ENCODE measurements around the gene ZCCHC7.
"Not testable (repeated sequence)": the region's sequence is repeated elsewhere in the genome, so short reads cannot be mapped to it uniquely, and the experiment has no call there.

ZCCHC7 gene

DNA sequence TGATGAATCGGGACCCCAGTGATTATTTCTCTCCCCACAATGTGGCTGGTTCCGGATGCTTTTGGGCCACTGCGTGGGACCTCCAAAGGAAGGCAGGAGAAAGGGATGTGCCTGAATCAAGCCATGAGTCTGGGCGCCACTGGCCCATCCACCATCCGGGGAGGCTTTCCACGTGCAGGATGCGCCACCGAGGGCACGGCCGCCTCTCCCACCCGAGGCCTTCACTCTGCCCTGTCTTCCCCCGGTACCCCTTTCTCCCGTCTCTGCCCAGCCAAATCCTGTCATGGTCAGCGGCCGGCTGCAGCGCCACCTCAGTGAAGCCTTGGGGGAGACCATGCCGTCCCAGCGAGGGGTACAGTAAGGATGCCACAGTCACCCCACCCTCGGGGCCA, 258.2 kb downstream of the ZCCHC7 start:
- DNase-seq (ENCODE audit: low read depth): no peak

DNA sequence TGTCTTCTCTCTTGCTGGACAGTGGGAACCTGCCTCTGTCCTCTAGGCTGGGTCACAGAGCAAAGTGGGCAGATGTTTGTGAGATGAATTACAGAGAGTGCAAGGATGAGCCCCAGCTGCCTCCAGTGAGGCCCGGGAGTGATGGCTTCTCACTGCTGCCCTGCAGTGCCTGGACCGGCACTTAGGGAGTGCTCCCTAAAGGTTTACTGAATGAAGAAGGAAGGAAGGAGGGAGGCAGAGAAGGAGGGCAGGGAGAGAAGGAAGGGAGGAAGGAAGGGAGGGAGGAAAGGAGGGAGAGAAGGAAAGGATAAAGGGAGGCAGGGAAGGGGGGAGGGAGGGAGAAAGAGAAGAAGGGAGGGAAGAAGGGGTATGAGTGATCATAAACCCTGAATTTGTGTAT, 259.5 kb downstream of the ZCCHC7 start:
- DNase-seq (ENCODE audit: low read depth): no peak

DNA sequence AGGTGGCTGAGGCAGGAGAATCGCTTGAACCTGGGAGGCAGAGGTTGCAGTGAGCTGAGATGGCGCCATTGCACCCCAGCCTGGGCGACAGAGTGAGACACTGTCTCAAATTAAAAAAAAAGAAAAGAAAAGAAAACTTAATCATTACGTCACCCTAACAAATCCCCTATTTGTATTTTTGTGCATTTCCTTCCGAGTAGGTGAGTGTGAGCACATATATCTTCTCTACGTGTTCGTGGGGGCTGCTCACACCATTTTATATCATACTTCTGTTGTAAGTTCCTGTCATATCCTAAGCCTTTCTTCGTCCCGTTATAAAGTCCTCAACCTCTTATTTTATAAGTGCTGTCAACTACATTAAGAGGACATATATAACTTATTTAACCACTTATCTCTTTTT, 260.2 kb downstream of the ZCCHC7 start:
- DNase-seq (ENCODE audit: low read depth): no peak

DNA sequence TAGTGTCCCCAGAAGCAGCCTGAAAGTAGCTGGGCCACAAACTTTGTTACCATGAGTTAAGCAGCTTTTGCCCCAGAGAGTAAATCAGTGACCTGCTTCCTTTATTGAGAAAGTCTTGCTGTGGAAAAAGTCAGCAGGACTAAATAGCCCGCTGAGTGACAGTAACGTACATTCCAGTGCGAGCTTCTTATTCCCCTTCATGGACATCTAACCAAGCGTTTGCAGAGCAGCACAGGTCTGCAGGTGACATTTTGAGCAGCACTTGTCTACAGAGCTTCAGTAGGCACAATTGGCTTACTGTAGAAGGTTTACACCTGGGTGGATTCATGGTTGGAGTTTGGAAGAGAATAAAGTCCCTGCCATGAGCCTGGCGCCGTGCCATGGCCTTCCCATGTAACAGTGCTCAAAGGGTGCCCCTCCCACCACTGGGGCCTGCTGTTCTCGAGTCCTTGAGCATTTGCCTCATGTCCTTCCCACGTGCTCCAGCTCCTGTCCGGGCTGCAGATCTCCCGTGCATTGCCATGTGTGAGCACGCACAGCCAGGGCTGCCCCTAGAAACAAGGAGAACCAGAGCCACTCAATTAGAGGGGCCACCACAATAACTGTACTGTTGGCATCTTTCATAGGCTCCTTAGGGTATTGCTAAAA, 260.8 kb downstream of the ZCCHC7 start:
- no peak for DNase-seq (ENCODE audit: low read depth)

DNA sequence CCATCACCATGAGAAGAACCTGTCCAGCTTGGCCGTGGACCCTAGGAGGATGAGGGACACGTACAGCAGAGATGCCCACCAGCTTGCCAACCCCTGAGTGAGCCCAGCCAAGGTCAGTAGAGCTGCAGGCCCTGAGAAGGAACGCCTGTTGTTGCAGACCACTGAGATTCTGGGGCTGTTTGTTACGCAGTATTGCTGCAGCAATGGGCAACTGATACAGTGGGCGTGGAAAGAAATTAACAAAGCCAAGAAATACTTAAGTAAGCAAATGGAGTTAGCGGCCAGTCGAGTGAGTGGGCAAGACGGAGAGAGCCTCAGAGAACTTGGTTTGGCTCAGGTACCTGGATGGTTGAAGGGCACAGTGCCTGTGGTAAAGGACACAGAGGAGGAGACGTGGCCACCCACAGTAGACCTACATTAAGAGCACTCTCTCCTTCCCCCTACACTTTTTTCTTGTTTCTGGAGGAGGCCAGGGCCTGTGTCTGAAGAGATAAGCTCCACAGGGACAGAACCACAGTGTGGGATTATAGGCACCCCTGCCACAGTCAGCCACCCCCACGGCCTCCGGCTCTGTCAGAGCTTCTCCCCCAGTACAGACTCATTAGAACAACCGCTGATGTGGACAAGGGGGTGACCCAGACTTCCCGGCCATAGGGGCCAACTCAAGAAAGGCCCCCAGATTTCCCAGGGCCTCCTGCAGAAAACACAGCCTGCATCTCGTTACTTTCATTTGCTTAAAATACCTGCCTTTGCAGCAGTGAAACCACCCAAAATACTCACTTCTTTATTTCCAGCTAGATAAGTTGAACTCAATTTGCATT, 262.0 kb downstream of the ZCCHC7 start:
- DNase-seq (ENCODE audit: low read depth): no peak

DNA sequence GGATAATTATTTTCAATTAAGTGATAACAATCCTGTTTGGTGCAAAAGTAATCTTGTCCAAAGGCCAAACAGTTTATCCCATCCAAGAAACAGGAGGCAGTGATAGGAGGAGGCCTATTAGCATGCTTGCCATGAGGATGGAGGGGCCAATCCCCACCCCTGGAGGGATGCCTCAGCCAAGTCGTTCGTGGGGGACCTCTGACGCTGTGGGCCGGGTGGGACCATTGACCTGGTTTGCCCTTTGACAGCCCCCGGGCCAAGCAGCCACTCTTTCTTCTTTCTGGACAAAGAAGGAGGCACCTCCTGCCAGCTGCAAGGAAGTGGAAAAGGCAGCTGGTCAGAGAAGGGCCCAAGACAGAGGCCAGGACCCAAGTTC, 262.6 kb downstream of the ZCCHC7 start:
- DNase-seq (ENCODE audit: low read depth): no peak

DNA sequence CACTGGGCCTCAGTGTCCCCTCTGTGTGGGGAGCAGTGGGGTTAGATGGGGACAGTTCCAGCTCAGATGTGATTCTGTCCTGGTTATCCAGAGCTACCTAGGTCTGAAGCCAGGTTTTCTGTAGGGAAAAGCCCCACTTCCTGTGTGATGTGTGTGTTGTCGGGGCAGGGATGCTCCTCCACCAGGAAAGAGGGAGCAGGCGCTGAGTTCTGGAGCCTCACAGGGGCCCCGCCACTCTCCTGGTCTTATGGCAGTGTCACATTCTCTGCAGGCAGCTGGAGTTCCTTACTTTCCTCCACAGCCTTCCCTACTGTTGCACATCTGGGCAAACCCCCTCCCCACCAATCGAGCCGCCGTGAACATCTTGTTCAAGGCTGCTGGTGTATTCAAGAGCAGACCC, 263.0 kb downstream of the ZCCHC7 start:
- no peak for DNase-seq (ENCODE audit: low read depth)

DNA sequence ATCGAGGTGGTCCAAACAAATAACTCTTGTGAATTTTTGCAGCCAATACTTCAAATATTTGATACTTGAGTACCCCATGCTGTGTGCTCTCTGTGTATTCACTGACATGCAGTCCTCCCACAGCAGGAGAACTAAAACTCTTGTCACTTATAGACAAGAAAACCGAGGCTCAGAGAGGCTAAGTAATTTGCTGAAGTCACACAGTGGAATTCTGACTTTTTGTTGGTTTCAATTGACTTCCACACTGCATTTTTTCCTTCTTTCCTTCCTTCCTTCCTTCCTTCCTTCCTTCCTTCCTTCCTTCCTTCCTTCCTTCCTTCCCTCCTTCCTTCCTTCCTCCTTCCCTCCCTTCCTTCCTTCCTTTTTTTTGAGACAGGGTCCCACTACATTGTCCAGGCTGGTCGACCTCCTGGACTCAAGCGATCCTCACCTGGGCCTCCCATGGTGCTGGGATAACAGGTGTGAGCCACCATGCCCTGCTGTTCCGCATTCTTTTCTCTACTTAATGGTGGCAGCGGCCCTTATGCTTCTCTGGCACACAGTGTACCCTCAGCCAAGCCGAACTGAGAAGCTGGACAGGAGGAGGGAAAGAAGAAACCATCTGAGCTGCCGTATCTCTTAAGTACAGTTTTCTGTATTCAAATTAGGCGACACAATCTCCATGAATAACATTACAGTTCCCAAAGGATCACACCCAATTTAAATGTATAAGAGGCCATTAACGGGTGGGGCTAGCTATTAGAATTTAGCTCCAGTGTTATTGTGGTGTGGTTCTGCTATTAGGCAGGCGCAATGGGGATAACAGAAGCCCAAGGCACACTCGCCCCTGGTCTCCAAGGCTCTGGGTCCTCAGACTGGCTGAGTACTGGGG, 263.7 kb downstream of the ZCCHC7 start:
- DNase-seq (ENCODE audit: low read depth): no peak

DNA sequence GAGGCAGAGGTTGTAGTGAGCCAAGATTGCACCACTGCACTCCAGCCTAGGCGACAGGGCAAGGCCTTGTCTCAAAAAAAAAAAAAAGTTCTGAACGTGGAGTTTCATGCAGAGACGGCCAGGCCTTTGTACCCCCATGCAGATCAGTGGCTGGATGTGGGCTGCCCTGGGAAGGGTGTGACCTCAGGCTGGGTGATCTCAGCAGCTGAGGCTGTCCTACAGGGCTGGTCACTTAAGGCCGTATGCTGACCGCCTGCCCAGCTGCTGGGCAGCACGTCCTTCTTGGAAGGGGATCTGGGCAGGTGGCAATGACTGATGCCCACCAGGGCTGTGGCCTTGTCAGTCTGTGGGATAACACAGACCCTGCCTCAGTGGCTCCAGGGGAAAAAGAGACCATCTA, 264.9 kb downstream of the ZCCHC7 start:
- DNase-seq (ENCODE audit: low read depth): no peak

DNA sequence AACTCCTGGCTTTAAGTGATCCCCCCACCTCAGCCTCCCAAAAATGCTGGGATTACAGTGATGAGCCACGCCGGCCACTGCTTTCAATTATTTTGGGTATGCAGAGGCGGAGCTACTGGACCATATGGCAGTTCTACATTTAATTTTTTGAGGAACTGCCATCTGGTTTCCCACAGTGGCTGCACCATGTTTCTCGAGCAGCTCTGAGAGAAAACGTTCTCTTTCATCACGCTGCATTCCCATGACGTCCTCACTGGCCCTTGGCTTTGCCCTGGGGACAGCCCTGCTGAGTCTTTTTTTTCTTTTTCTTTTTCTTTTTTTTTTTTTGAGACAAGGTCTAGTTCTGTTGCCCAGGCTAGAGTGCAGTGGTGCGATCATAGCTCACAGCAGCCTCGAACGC, 266.6 kb downstream of the ZCCHC7 start:
- no peak for DNase-seq (ENCODE audit: low read depth)

DNA sequence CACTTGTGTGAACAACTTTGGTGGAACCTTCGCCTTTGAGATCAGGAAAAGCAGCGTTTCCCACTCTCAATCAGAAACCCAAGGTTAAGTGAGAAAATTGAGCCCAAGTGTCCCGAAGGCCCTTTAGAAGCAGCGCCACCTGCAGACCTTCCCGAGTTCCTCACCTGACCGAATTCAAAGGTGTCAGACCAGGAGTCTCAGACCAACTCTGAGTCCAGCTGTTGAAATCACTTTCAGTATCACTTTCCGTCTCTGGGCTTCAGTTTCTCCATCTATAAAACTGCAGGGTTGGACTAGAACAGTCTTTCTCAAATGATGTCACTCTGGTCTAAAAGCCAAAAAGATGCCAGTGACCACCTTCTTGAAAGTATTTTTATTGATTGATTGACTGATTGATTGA, 270.4 kb downstream of the ZCCHC7 start:
- no peak for DNase-seq (ENCODE audit: low read depth)

DNA sequence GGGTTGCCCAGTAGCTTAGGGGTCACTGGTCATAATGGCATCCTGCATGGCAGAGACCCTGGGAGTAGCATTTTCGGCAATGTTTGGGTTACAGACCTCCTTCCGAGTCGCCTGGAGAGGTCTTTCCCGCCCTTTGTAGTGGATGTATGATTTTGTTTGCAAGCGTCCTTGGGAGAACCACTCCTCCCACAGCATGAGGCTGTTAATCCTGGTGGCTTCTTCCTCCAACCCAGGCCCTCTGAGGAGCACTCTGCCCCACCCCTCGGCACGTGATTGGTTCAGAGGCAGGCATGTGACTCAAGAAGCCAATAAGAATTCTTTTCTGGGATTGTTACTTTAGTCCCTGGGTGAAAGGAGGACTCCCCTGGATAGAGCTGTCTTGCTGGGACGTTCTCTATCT, 271.9 kb downstream of the ZCCHC7 start:
- DNase-seq (ENCODE audit: low read depth): no peak

DNA sequence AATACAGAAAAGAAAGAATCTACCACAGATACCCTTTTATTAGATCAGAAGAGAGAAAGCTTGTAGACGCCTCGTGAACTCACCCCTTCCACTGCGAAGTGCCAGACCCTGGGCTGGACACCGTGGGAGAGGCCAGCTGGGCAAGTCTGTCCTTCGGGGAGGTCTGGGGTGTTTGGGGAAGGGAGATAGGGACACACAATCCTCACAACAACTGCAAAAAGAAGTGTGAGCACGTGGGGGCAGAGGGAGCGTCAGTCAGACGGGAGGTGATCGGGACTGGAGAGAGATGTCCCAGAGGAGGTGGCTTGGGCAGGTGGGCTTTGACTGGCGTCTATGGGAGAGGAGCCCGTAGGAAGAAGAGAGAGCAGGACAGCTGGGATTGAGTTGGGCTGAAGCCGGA, 274.9 kb downstream of the ZCCHC7 start:
- no peak for DNase-seq (ENCODE audit: low read depth)

DNA sequence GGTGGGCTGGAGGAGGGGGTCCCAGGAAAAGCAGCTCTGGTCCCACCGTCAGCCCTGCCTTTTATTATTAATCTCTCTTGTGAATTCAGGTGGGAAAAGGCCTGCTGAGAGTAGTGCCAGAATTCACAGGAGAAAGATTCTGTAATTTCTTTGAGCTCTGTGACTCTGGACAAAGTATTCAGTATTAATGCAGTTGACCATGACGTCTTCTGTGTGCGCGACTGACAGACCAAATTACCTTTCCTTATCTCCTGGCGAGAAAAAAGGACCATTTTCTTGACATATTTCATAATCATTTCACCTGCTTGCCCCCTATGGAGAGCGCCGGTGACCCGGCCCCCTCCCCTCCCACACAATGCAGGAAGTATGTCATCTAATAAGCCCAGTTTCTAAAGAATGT, 275.3 kb downstream of the ZCCHC7 start:
- DNase-seq (ENCODE audit: low read depth): no peak

DNA sequence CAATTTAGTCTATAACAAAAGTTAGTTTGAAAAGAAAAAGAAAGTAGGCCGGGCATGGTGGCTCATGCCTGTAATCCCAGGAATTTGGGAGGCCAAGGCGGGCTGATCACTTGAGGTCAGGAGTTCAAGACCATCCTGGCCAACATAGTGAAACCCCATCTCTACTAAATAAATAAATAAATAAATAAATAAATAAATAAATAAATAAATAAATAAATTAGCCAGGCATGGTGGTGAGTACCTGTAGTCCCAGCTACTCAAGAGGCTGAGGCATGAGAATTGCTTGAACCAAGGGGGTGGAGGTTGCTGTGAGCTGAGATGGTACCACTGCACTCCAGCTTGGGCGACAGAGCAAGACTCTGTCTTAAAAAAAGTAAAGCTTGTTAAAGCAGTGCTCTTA, 277.6 kb downstream of the ZCCHC7 start:
- not testable (repeated sequence) for DNase-seq (ENCODE audit: low read depth)

DNA sequence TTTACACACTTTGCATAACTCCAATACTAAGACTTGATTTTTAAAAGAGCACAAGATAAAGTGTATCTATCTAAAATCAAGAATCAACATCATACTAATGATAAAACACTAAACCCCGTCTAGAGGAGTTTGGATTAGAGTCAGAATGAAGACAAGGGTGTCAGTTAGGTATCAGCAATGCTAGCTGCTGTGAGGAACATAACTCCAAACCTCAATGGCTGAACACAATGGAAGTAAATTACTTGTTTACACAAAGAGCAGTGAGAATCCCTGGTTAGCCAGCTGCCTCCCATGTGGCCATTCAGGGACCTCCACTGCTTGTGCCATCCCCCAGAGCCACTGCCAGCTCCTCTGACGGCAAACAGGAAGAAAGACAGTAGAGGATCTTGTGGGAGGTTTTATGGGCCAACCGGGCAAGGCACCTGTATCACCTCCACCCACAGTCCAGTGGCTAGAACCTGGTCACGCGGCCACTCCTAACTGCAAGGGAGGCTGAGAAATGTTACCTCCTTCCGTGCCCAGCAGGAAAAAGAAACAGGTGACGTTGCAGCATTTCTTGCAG, 278.2 kb downstream of the ZCCHC7 start:
- no peak for DNase-seq (ENCODE audit: low read depth)

DNA sequence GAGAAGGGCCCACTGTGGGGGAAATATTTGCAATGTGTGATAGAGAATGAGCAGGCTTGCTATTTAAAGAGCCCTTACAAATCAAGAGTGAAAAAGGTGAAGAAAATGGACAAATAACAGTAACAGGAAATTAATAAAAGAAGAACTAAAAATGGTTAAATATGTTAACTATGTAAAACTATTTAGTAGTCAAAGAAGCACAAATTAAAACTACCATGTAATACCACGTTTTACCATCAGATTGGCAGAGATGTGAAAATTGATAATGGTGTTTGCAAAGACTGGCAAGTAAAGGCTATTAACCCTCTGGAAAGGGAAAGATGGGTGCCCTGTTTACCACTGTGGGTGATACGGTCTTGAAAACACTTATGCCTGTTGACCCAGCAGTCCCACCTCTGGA, 279.0 kb downstream of the ZCCHC7 start:
- DNase-seq (ENCODE audit: low read depth): no peak

DNA sequence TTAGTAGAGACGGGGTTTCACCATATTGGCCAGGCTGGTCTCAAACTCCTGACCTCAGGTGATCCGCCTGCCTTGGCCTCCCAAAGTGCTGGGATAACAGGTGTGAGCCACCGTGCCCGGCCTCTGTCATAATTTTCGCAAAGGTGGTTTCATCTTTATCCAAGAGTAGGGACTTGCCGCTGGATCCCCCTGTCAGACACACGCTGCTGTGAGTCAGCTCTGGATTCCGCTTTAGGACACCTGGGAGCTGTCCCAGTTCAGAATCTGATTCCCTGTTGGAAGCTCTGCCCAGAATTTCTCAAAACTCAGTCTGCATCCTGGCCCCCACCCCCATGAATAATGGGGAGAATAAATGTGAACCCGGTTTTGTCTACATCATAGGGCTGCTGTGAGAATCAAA, 284.2 kb downstream of the ZCCHC7 start:
- DNase-seq (ENCODE audit: low read depth): no peak

DNA sequence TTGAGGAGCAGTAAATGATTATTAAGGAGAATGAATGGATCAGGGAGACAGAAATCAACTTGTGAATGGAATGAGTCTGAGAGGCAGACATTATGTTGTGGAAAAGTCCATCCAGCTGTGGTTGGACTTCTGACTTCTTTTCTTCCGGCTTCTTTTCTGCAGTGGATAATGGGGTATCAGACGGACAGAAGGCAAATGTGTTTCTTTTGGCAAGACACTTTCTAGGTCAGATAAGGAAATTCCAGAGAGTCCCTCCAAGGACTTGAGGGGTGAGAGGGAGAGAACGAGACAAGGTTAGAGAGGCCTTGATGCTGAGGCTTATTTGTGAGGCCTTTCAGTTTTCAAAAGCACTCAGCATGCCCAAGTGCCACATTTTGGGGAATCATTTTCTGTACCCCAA, 285.0 kb downstream of the ZCCHC7 start:
- no peak for DNase-seq (ENCODE audit: low read depth)

DNA sequence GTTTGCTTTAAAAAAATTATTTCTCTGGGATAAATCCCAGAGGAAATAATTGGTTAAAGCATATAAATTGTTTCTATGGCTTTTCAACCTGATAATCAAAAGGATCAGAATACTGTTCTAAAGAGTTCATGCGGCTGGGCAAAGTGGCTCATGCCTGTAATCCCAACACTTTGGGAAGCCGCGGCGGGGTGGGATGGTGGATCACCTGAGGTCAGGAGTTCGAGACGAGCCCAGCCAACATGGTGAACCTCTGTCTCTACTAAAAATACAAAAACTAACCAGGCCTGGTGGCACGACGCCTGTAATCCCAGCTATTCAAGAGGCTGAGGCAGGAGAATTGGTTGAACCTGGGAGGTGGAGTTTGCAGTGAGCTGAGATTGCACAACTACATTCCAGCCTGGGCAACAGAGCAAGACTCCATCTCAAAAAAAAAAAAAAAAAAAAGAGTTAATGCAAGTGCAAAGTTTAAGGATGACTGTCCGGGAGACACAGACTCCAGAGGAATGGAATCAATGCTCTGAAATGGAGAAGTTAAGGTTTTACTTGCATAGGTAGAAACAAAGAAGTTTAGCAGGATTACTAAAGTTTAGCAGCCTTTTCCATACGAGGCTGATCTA, 285.5 kb downstream of the ZCCHC7 start:
- DNase-seq (ENCODE audit: low read depth): no peak

DNA sequence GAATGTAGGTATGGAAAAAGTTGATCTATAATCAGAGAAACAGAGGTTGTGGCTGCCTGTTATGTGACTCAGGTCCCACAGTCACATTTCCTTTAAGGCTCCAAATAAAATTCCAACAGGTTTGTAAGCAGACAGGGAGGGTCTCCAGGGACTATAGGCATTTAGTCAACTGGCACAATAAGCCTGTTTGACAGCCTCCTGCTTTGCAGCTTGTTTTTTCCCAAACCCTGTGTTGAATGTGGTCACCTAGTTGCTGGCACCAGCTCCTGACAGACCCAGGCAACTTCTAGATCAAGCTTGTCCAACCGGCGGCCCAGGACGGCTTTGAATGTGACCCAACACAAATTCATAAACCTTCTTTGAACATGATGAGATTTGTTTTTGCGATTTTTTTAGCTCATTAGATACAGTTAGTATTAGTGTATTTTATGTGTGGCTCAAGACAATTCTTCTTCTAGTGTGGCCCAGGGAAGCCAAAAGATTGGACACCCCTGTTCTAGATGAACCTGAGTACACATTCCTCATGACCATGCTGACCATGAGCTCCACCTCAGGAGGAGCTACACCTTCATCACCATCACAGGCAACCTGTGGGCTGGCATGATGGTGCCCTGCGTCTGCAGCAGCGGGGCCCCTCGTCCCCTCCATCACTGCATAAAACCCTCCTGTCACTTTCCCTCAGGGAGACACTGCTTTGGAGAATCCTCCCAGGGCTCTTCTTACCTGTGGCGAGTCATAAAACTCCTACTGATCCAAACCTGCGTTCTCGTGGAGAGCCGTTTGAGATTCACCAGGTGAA, 286.4 kb downstream of the ZCCHC7 start:
- no peak for DNase-seq (ENCODE audit: low read depth)
